H1 (cell line): ENCODE data around the gene CHCHD6. TPM values are rescaled to one million over a fixed set of nuclear protein-coding genes. Genes with fewer than 3 reads are reported as not detected.

Experiments used
- CHD7 ChIP-seq: fragments of 300-600 bp; sonication (generic); IDR thresholded peaks from 2 replicates; pipeline ENCODE4 v1.7.1; 2012; ENCODE audit warnings: low read length, moderate library complexity, mild to moderate bottlenecking, inconsistent platforms; ENCODE audit not compliant: insufficient replicate concordance
- GTF2F1 ChIP-seq: IDR thresholded peaks from 2 replicates; pipeline ENCODE4 v1.6.1; 2012; ENCODE audit warnings: low read depth, low read length, improper control_type of control experiment, borderline replicate concordance
- HDAC2 ChIP-seq, 2 experiments: fragments of 300-600 bp in 1 of 2; sonication (generic) in 1 of 2; IDR thresholded peaks; 2 replicates each; pipeline ENCODE4 v1.6.1; 2011 to 2012; ENCODE audit warnings: low read depth in 2 of 2, low read length in 2 of 2, mild to moderate bottlenecking in 2 of 2, moderate library complexity in 2 of 2, borderline replicate concordance in 1 of 2, inconsistent platforms in 1 of 2
- PHF8 ChIP-seq: fragments of 200-600 bp; sonication (generic); conservative IDR thresholded peaks from 2 replicates; pipeline ENCODE4 v1.7.1; 2012; ENCODE audit warnings: low read depth, mild to moderate bottlenecking, inconsistent platforms, low read length, moderate library complexity
- RFX5 ChIP-seq: IDR thresholded peaks from 2 replicates; pipeline ENCODE4 v1.6.1; 2011; ENCODE audit warnings: low read depth, low read length, improper control_type of control experiment, borderline replicate concordance
- SAP30 ChIP-seq: fragments of 300-600 bp; sonication (generic); IDR thresholded peaks from 2 replicates; pipeline ENCODE4 v1.7.1; 2012; ENCODE audit warnings: low read length, moderate library complexity, mild to moderate bottlenecking, inconsistent platforms; ENCODE audit not compliant: insufficient read depth, insufficient replicate concordance
- SIRT6 ChIP-seq: IDR thresholded peaks from one replicate; pipeline ENCODE4 v1.7.1; 2012; ENCODE audit warnings: low read length, inconsistent platforms
- SIX5 ChIP-seq: IDR thresholded peaks from 2 replicates; pipeline ENCODE4 v1.6.1; 2011; ENCODE audit warnings: mild to moderate bottlenecking, low read depth, low read length
- SRF ChIP-seq: IDR thresholded peaks from 2 replicates; pipeline ENCODE4 v1.6.1; 2011; ENCODE audit warnings: mild to moderate bottlenecking, low read depth, low read length, moderate library complexity
- SUZ12 ChIP-seq: fragments of 200-600 bp; sonication (generic); IDR thresholded peaks from 2 replicates; pipeline ENCODE4 v1.6.1; 2012; ENCODE audit warnings: mild to moderate bottlenecking, inconsistent platforms, low read length, moderate library complexity, mixed read lengths
- TCF12 ChIP-seq: IDR thresholded peaks from 2 replicates; pipeline ENCODE4 v1.6.1; 2011; ENCODE audit warnings: low read depth, mild to moderate bottlenecking, low read length
- TEAD4 ChIP-seq: IDR thresholded peaks from 2 replicates; pipeline ENCODE4 v1.6.1; 2012; ENCODE audit warnings: low read depth, low read length, inconsistent platforms, mixed read lengths
- polyA plus RNA-seq, 7 experiments: library from polyadenylated mRNA; depleted of rRNA in 3 of 7; stranded (reverse) in 5 of 7; unstranded in 2 of 7; fragments of >200 nt in 5 of 7; fragments of 200-250 nt in 2 of 7; gene quantifications; 1 replicate in 5 of 7; 2 replicates in 1 of 7; 4 replicates in 1 of 7; pipeline versions ENCODE4 v1.2.1 to v1.2.3, GENCODE V29; 2011 to 2013; ENCODE audit warnings: missing spikeins in 2 of 7, mixed read lengths in 2 of 7
- total RNA-seq: library from RNA; stranded (reverse); fragmentation: NEBNext Ultra II Directional; extraction: Animal tissue kit (Norgen Biotek cat#: 25700); gene quantifications from 2 replicates; pipeline ENCODE4 v1.2.1, GENCODE V29; 2021

CHCHD6 gene
- total and polyA plus RNA-seq, 2 of the 8 experiments (the other 6 are each of a cell fraction or from before 2014, with no cell fraction given) = 32.4 to 37.6 TPM

- TF ChIP-seq CHD7 (no peak), SIX5 (no peak), TCF12 (no peak), SIRT6 (no peak), SAP30 (no peak), SRF (no peak), PHF8 (no peak), RFX5 (no peak), TEAD4 (no peak), GTF2F1 (no peak), HDAC2 (IDR thresholded peaks at IDR 0.05; ENCODE audit: borderline replicate concordance in 1 of 2, low read depth in 2 of 2, low read length in 2 of 2) (no peak), SUZ12 (no peak)
Observed at GRCh38 chr3:126706631-126707030, 2.6 kb downstream of the CHCHD6 start (continued).
